Endometrium (tissue), 2 donors: ENCODE measurements around the gene FARP2.
"Not testable (repeated sequence)": the region's sequence is repeated elsewhere in the genome, so short reads cannot be mapped to it uniquely, and the experiment has no call there.

Source experiments
- FAIRE-seq: peaks from 2 replicates; lab custom pipeline; 2012; peaks lifted over from hg19 to GRCh38; lab: Jason Lieb, UNC
- donor health status: control.
- donor health status: control.

FARP2 gene

GRCh38 chr2:241505781-241506201 is 149.7 kb downstream of the FARP2 start:
- FAIRE-seq, result no peak

DNA sequence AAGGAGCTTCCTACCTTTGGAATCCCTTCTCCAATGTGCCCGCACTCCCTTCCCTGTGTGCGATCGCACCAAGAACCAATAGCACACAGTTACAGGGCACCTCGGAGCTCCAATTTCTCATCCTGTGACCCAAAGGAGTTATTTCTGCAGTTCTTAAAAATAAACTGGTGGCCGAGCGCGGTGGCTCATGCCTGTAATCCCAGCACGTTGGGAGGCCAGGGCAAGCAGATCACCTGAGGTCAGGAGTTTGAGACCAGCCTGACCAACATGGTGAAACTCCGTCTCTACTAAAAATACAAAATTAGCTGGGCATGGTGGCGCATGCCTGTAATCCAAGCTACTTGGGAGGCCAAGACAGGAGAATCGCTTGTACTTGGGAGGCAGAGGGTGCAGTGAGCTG is 150.2 kb downstream of the FARP2 start:
- not testable (repeated sequence) for FAIRE-seq

- FAIRE-seq, result no peak
These were observed 150.8 kb downstream of the FARP2 start for GRCh38 chr2:241506793-241507429.

DNA sequence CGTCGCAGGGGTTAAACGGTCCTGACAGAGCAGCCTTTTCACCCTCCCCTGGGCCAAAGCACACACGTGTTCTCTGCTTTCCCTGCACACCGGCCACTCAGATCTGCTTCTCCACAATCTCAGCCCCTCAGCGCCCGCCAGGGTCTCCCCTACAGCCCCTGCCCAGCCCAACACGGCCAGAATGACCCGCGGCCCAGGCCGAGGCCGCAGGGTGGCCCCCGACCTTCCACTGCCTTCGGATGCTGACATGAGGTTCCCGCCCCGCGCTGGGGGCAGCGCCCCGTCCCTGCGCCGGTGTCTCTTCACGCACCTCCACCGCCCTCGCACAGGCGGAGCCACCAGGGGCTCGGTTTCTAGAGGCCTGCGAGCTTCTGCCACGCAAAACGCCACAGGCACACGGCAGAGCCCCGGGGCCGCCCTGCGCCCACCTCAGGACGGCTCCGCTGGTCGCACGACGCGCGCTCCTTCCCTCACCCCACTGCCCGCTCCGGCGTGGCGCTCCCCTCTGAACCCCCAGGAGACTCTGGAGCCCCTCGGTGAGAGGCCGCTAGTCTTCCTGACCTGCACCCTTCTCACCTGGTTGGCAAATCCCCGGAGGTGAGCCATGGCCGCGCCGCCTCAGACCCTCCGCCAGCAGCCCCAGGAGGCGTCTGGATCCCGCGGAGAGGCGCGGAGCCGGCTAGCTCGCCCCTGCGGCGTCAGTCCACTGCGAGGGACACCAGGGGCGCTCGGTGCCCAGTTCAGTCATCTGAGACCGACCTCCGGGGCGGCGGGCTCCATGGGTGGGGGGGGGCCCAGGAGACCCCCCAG is 151.6 kb downstream of the FARP2 start:
- no peak for FAIRE-seq

DNA sequence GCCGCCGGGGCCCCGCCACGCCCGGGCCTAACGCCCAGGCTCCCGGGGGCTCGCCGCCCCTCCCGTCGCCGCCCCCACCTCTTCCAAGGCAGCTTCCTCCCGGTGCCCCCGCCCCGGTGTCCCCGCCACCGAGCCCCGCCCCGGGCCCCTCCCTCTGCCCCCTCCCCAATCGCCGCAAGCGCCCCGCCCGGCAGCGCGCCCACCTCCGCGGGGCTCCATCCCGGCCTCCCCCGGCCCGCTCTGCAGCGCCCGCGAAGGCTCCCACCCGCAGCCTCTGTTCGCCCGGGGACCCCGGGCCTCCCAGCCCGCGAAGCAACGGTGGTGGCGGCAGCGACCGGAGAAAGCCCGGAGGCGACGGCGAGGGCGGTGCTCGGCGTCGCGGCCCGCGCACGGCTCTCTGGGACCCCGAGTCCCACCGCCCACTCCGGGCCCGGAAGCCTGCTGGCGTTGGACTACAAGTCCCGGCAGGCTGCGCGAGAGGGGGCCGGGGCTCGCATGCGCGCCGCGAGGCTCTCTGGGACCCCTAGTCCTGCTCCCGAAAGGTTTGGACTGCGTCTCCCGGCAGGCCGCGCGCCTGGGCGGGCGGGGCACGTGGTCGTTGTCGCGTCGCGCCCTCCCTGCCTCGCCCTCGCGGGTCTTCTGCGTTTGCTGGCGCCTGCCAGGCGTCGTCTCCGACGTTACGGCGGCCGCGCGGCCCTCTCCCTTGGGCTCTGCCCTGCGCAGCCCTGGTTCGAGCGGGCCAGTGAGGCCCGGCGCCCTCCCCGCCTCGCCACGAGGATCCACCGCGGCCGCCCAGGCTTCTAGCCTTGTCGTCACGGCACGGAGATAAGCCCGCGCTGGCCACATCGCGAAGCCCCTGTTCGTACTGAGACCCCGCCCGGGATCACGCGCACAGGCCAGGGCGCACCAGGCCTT is 152.4 kb downstream of the FARP2 start, which contains the start of gene STK25:
Gene STK25 (minus strand): TSS at position 345 of the 915 bp plus-strand sequence. CDS start 549 bp downstream, outside the sequence.
- FAIRE-seq, result no peak

- FAIRE-seq, result no peak
These were observed 153.2 kb downstream of the FARP2 start for GRCh38 chr2:241509155-241509784.

- FAIRE-seq, result no peak
These were observed 155.1 kb downstream of the FARP2 start for GRCh38 chr2:241511091-241511741.

DNA sequence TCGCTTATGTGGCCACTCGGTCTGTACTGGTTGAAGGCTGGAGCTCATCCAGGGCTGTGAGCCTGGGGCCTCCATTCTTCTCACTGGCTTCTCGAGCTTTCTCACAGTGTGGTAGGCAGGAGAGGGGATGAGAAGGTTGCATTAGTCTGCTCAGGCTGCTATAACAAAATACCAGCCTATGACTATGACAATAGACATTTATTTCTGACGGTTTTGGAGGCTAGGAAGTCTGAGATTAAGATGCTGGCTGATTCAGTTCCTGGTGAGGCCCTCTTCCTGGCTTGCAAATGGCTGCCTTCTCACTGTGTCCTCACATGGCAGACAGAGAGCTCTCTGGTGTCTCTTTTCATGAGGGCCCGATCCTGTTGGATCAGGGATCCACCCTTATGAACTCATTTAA is 158.5 kb downstream of the FARP2 start:
- FAIRE-seq, result no peak

DNA sequence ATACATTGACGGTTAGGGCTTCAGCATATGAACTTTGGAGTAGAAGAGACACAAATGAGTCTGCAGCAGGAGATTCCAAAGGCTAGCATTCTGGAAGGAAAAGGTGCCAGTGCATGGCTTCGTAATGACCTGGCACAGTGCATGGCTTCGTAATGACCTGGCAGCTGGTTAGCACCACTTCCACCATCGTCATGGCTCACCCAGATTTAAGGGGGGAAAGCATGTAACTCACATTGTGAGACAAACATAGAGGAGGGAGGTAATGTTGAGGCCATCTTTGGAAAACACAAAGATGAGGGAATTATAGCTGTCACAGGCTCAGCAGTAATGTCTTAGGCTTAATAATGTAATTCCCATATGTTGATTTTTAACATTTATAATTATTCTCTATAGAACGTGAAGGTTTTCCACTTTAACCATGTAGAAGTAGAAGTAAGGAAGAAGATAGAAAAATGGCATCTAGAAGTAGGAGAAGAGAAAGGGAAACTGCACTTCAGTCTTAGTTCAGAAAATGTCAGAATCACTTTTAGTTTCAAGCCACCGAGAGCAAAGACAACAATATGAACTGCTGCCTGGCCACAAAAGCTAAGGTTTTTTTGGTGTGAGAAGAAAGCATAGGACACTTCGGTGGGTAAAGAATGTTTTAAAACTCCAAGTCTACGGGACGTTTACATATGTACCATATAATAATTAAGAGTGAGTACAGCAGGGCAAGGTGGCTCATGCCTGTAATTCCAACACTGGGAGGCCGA is 159.1 kb downstream of the FARP2 start:
- no peak for FAIRE-seq

GRCh38 chr2:241516520-241516965 is 160.5 kb downstream of the FARP2 start:
- FAIRE-seq, result no peak

DNA sequence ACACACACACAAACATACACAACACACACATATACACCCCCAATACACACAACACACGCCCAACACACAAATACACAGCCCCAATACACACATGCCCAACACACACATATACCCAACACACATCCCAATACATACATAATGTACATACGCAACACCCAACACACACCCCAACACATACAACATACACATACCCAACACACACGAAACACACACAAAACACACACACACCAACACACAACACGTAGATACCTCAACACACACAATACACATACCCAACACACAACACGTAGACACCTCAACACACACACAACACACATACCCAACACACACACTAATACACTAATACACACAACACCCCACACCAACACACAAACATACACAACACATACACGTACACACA is 161.2 kb downstream of the FARP2 start:
- FAIRE-seq, result no peak

- no peak for FAIRE-seq
These were observed 163.6 kb downstream of the FARP2 start for GRCh38 chr2:241519669-241520068.

DNA sequence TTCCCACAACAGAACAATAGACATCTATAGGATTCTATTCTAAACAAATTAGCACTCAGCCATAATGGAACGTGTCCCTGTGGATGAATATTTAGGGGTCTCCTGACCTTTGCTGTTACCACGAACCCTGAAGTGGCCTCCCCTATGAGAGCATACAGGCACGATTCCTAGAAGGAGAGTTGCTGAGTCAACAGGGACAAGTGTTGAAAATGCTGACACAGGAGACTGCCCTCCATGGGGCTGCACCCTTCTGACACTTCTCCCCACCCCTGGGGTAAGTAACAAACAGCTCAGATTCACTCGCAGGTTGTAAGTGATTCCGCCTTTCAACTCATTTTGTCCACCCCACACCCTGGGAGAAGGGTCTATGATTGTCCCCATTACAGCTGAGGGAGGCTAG is 166.4 kb downstream of the FARP2 start:
- FAIRE-seq, result no peak

- not testable (repeated sequence) for FAIRE-seq
These were observed 170.0 kb downstream of the FARP2 start for GRCh38 chr2:241525818-241526780.

DNA sequence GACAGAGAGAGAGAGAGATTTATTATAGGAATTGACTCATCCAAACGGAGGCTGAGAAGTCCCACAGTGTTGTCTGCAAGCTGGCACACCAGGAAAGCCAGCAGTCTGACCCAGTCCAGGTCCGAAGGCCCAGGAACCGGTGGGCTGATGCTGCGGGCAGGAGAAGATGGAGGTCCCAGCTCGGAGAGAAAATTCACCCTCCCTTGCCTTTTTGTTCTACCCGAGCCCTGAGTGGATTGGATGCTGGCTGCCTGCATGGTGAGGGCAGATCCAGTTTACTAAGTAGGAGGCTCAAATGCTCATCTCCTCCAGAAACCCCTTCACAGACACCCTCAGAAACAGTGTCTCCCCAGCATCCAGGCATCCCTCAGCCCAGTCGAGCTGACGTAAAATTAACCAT is 174.5 kb downstream of the FARP2 start:
- no peak for FAIRE-seq

DNA sequence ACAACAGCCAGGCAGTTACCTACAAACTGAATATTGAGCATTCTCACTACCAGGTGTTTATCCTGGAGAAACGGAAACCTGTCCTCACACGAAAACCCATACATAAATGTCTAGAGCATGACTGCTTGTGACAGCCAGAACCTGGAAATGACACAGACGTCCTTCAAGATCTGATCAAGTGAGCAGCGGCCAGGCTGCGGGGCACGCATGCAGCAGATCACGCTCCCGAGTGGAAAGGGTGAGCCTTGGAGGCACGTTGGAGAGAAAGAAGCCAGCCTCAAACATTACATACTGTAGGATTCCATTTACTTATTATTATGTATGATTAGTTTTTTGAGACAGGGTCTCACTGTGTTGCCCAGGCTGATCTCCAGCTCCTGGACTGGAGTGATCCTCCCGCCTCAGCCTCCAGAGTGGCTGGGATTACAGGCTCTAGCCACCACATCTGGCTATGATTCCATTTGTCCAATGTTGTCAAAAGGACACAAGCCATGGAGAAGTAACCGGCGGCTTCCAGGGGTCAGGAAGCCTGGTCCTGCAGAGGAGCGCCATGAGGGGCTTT is 175.2 kb downstream of the FARP2 start:
- FAIRE-seq, result no peak

- no peak for FAIRE-seq
These were observed 176.1 kb downstream of the FARP2 start for GRCh38 chr2:241532168-241532567.

GRCh38 chr2:241532733-241533601 is 176.9 kb downstream of the FARP2 start:
- FAIRE-seq, result no peak
